Measurements from ENCODE around the gene TMEM169. TPM values are rescaled to one million over a fixed set of nuclear protein-coding genes. Genes with fewer than 3 reads are reported as not detected.
A peak's percentile ranks its signal among the peaks of the same experiment; 100 is the strongest.

The TMEM169 gene
- total RNA-seq, 1 donor from 2014 or later = 29.7 TPM

GRCh38 chr2:216051350-216051749 lies 30.4 kb upstream of the TMEM169 start:
- no peak for TF ChIP-seq CTCF (conservative IDR thresholded peaks at IDR 0.05)
- Mint-ChIP-seq H3K27ac (ENCODE audit: unreplicated experiment) (no peak overlapping the region), H3K4me3 (no peak overlapping the region), H3K4me1 (peaks cover 17% of the 10 kb centered on the region), H3K9me3 (no peaks in the 10 kb centered on the region), H3K36me3 (ENCODE audit: low read depth) (peaks cover 14% of the 10 kb centered on the region), H3K27me3 (ENCODE audit: low read depth) (no peaks in the 10 kb centered on the region)
- DNase-seq (ENCODE audit: low read depth, low spot score) = no peak

GRCh38 chr2:216052420-216052819 lies 29.3 kb upstream of the TMEM169 start:
- H3K36me3 Mint-ChIP-seq (ENCODE audit: low read depth) = peaks cover 14% of the 10 kb centered on the region
- no peak for TF ChIP-seq CTCF (conservative IDR thresholded peaks at IDR 0.05)
- no peaks in the 10 kb centered on the region for H3K27me3 Mint-ChIP-seq (ENCODE audit: low read depth)
- H3K27ac Mint-ChIP-seq (ENCODE audit: unreplicated experiment) = no peak overlapping the region
- no peaks in the 10 kb centered on the region for H3K9me3 Mint-ChIP-seq
- DNase-seq (ENCODE audit: low read depth, low spot score) = no peak
- peaks cover 17% of the 10 kb centered on the region for H3K4me1 Mint-ChIP-seq
- no peak overlapping the region for H3K4me3 Mint-ChIP-seq

- Mint-ChIP-seq H3K27me3 (ENCODE audit: low read depth) (no peaks in the 10 kb centered on the region), H3K27ac (ENCODE audit: unreplicated experiment) (peak overlapping the region; percentile 72), H3K9me3 (no peaks in the 10 kb centered on the region), H3K4me1 (no peaks in the 10 kb centered on the region), H3K36me3 (ENCODE audit: low read depth) (peaks cover 17% of the 10 kb centered on the region), H3K4me3 (no peak overlapping the region)
- DNase-seq (ENCODE audit: low read depth, low spot score) = no peak
- no peak for TF ChIP-seq CTCF (conservative IDR thresholded peaks at IDR 0.05)
These were observed 26.0 kb upstream of the TMEM169 start for GRCh38 chr2:216055680-216056079.

GRCh38 chr2:216056739-216057138 lies 25.0 kb upstream of the TMEM169 start:
- no peak for TF ChIP-seq CTCF (conservative IDR thresholded peaks at IDR 0.05)
- Mint-ChIP-seq H3K27ac (ENCODE audit: unreplicated experiment) (no peak overlapping the region), H3K27me3 (ENCODE audit: low read depth) (no peaks in the 10 kb centered on the region), H3K4me1 (no peaks in the 10 kb centered on the region), H3K9me3 (no peaks in the 10 kb centered on the region), H3K4me3 (no peak overlapping the region), H3K36me3 (ENCODE audit: low read depth) (peaks cover 15% of the 10 kb centered on the region)
- DNase-seq (ENCODE audit: low read depth, low spot score) = no peak

GRCh38 chr2:216057688-216058193 lies 24.0 kb upstream of the TMEM169 start:
- TF ChIP-seq CTCF (conservative IDR thresholded peaks at IDR 0.05) = no peak
- Mint-ChIP-seq H3K27me3 (ENCODE audit: low read depth) (no peaks in the 10 kb centered on the region), H3K36me3 (ENCODE audit: low read depth) (peaks cover 15% of the 10 kb centered on the region), H3K4me3 (no peak overlapping the region), H3K9me3 (no peaks in the 10 kb centered on the region), H3K27ac (ENCODE audit: unreplicated experiment) (no peak overlapping the region), H3K4me1 (no peaks in the 10 kb centered on the region)
- no peak for DNase-seq (ENCODE audit: low read depth, low spot score)

Data from neural crest cell (in vitro differentiated cells).